Esophagus muscularis mucosa (tissue), 4 donors: Measurements from ENCODE around the gene GPC4. TPM values are rescaled to one million over a fixed set of nuclear protein-coding genes. Genes with fewer than 3 reads are reported as not detected.

ENCODE experiments used
- DNase-seq: peaks from one replicate; pipeline ENCODE4 v3.0.0-alpha.2; 2017; ENCODE audit errors: extremely low spot score
- H3K27ac ChIP-seq, 4 donors: fragments of 200-600 bp; sonication (generic); replicated peaks in 1 of 4; 1 replicate in 3 of 4; 2 replicates in 1 of 4; pipeline ENCODE4 v1.5.1; 2016 to 2019; ENCODE audit warnings: mild to moderate bottlenecking in 1 of 4
- H3K27me3 ChIP-seq, 4 donors: fragments of 200-600 bp; sonication (generic); one replicate each; pipeline versions ENCODE4 v1.5.1 to v1.6.0; 2016 to 2019
- H3K36me3 ChIP-seq, 4 donors: fragments of 200-600 bp; sonication (generic); one replicate each; pipeline ENCODE4 v1.5.1; 2016 to 2019
- H3K4me1 ChIP-seq, 4 donors: fragments of 200-600 bp; sonication (generic); one replicate each; pipeline ENCODE4 v1.5.1; 2016 to 2019
- H3K4me3 ChIP-seq, 4 donors: fragments of 200-600 bp; sonication (generic); 1 replicate in 2 of 4; 2 replicates in 2 of 4; pipeline ENCODE4 v1.5.1; 2016 to 2019; ENCODE audit warnings: mild to moderate bottlenecking in 4 of 4, moderate library complexity in 1 of 4
- H3K9me3 ChIP-seq, 4 donors: fragments of 200-600 bp; sonication (generic); 1 replicate in 3 of 4; 2 replicates in 1 of 4; pipeline ENCODE4 v1.5.1; 2016 to 2019
- CTCF ChIP-seq, 3 experiments: fragments of 200-600 bp in 2 of 3; fragments of 450-650 bp in 1 of 3; sonication (generic) in 2 of 3; IDR thresholded peaks; one replicate each; pipeline ENCODE4 v1.5.1; 2017 to 2019; ENCODE audit warnings: antibody characterized with exemption in 3 of 3, mild to moderate bottlenecking in 2 of 3, moderate library complexity in 1 of 3
- EP300 ChIP-seq: sonication (generic); formaldehyde crosslinking; IDR thresholded peaks from one replicate; pipeline ENCODE4 v1.6.1; 2017; ENCODE audit warnings: antibody characterized with exemption
- POLR2A ChIP-seq: fragments of 450-650 bp; IDR thresholded peaks from one replicate; pipeline ENCODE4 v1.6.1; 2017; ENCODE audit warnings: antibody characterized with exemption, moderate library complexity, mild to moderate bottlenecking, low read depth
- POLR2AphosphoS5 ChIP-seq, 2 donors: sonication (generic); formaldehyde crosslinking; IDR thresholded peaks; one replicate each; pipeline ENCODE4 v1.6.1; 2017; ENCODE audit warnings: antibody characterized with exemption in 2 of 2
- WGBS: methylation state at CpG from one replicate; pipeline ENCODE4 v1.1.5; 2018; 5-methylcytosine and 5-hydroxymethylcytosine counted together
- intact Hi-C: fragments of 100-400 bp; cut with DNase I; formaldehyde crosslinking; loops from one replicate; pipeline ENCODE4 v1.15.1; 2023
- total RNA-seq, 4 donors: library from RNA; depleted of rRNA; stranded (reverse); fragments of >200 nt; gene quantifications; one replicate each; pipeline versions ENCODE4 v1.1.0 to v1.2.1, GENCODE V29; 2016

GPC4 gene
- total RNA-seq, 4 donors from 2014 or later, result 54.3 to 91.2 (median 80.3) TPM

DNA sequence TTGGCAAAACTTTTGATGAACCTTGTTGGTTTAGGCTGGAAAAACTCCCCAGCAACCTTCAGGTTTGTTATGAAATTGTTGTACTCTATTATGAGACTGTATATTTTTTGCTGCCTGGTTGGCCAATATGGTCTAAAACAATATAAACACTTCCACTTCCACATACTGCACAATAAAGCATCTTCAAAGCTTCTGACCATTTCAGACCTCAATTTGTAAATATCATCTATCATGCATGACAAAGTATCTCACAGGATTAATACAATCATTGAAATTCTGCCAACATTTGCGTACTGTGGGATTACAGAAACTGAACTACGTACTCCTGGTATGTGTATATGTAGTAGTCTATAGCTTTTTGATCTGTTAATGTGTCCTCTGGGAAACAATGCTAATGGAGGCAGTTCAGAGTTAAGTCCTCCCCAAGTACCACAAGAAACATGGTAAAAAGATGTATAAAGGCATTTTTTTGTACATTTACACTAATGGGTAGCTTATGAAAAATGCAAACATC lies 40.4 kb downstream of the GPC4 start:
- no peak for DNase-seq
- TF ChIP-seq POLR2AphosphoS5 (IDR thresholded peaks at IDR 0.05) (no peak), CTCF (IDR thresholded peaks at IDR 0.05) (no peak), EP300 (no peak)
- Histone ChIP-seq H3K27me3 (no peaks in the 10 kb centered on the region), H3K4me1 (peaks cover 3 to 79% (median 55%) of the 10 kb centered on the region in 4 donors), H3K4me3 (no peak overlapping the region), H3K9me3 (no peaks in the 10 kb centered on the region), H3K36me3 (no peaks in the 10 kb centered on the region), H3K27ac (peak overlapping the region in 1 of 4 donors; percentile 64)
- 71% methylated on average over 2 of the region's 2 CpGs for WGBS
- intact Hi-C loops, result no loop called here

DNA sequence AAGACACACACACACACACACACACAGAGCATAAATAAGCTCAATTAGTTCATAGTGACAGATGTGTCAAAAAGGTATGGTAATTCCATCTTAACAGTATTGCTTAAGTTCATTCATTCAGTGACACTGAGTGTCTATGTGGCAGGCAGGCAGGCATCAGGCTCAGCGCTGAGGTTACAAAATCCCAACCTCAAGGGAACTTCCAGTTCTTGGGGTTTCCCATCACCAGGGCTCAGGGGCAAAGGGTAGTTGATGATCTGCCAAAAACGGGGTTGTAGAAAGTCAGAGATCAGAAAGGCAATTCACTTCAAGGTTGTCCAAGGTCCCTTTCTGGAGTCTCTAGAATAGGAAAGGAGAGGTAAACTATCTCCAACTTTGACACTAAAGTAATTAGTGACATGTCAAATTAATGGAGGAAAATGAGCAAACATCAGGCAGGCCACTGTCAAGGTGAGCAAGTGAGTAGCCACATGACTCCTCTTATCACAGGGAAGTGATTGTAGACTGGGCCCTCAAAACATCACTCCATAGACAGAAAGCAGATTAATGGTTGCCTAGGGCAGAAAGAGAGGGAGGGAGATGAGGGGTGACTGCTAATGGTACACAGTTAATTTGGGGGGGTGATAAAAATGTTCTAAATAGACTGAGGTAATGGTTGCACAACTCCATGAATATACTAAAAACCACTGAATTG lies 41.8 kb downstream of the GPC4 start:
- intact Hi-C loops, result no loop called here
- Histone ChIP-seq H3K36me3 (no peaks in the 10 kb centered on the region), H3K9me3 (no peaks in the 10 kb centered on the region), H3K27ac (no peak overlapping the region), H3K4me1 (peaks cover 3 to 82% (median 58%) of the 10 kb centered on the region in 4 donors), H3K27me3 (no peaks in the 10 kb centered on the region), H3K4me3 (no peak overlapping the region)
- no peak for DNase-seq
- no peak for TF ChIP-seq CTCF (IDR thresholded peaks at IDR 0.05)
- no peak for TF ChIP-seq POLR2AphosphoS5 (IDR thresholded peaks at IDR 0.05)
- TF ChIP-seq EP300, result no peak
- TF ChIP-seq POLR2A, result no peak
- 53% methylated on average over 2 of the region's 2 CpGs for WGBS

GRCh38 chrX:133370696-133371275 lies 44.5 kb downstream of the GPC4 start:
- Histone ChIP-seq H3K9me3 (no peaks in the 10 kb centered on the region), H3K4me3 (no peak overlapping the region), H3K36me3 (no peaks in the 10 kb centered on the region), H3K4me1 (peaks cover 0 to 74% (median 54%) of the 10 kb centered on the region in 4 donors), H3K27me3 (no peaks in the 10 kb centered on the region), H3K27ac (no peak overlapping the region)
- intact Hi-C loops, result no loop called here
- 90% methylated on average over 3 of the region's 3 CpGs for WGBS
- no peak for DNase-seq
- TF ChIP-seq POLR2A (no peak), CTCF (IDR thresholded peaks at IDR 0.05) (no peak), EP300 (no peak), POLR2AphosphoS5 (IDR thresholded peaks at IDR 0.05) (no peak)

GRCh38 chrX:133369065-133369464 lies 46.2 kb downstream of the GPC4 start:
- WGBS, result 81% methylated on average over 2 of the region's 2 CpGs
- TF ChIP-seq CTCF (IDR thresholded peaks at IDR 0.05), result no peak
- no peak for TF ChIP-seq POLR2AphosphoS5 (IDR thresholded peaks at IDR 0.05)
- no peak for TF ChIP-seq POLR2A
- intact Hi-C loops, result no loop called here

More at GRCh38 chrX:133369065-133369464, 46.2 kb downstream of the GPC4 start:
- DNase-seq, result no peak
- H3K36me3 ChIP-seq, result no peaks in the 10 kb centered on the region
- H3K27ac ChIP-seq, result no peak overlapping the region
- H3K4me1 ChIP-seq, result peaks cover 0 to 70% (median 58%) of the 10 kb centered on the region in 4 donors
- H3K27me3 ChIP-seq, result no peaks in the 10 kb centered on the region
- no peaks in the 10 kb centered on the region for H3K9me3 ChIP-seq
- H3K4me3 ChIP-seq, result no peak overlapping the region
